NB4 (cell line): ENCODE results near the gene TCF15.
A peak's percentile ranks its signal among the peaks of the same experiment; 100 is the strongest.

Source experiments
- DNase-seq: peaks from one replicate; pipeline ENCODE4 v3.0.0; 2010; ENCODE audit warnings: low read depth
- H3K4me3 ChIP-seq: one replicate; pipeline ENCODE4 v1.5.1; 2011; ENCODE audit warnings: mild to moderate bottlenecking, low read depth, low read length, moderate library complexity
- CTCF ChIP-seq: IDR thresholded peaks from one replicate; pipeline ENCODE4 v1.5.1; 2012; ENCODE audit warnings: low read depth, low read length
- MAX ChIP-seq: IDR thresholded peaks from 2 replicates; pipeline ENCODE4 v1.6.1; 2011; ENCODE audit warnings: low read depth, low read length
- MYC ChIP-seq: IDR thresholded peaks from 2 replicates; pipeline ENCODE4 v1.6.1; 2011; ENCODE audit warnings: low read depth, low read length
- POLR2A ChIP-seq: IDR thresholded peaks from 2 replicates; pipeline ENCODE4 v1.6.1; 2011; ENCODE audit warnings: mild to moderate bottlenecking; ENCODE audit not compliant: insufficient read length; ENCODE audit errors: extremely low read depth

TCF15 gene

GRCh38 chr20:595330-596308 is 14.5 kb downstream of the TCF15 start:
- TF ChIP-seq POLR2A (no peak), MYC (no peak), CTCF (no peak), MAX (no peak)
- H3K4me3 ChIP-seq = no peak overlapping the region
- DNase-seq = no peak

- DNase-seq = no peak
- TF ChIP-seq POLR2A (no peak), CTCF (no peak)
- no peak overlapping the region for H3K4me3 ChIP-seq
Observed at GRCh38 chr20:592506-592905, 17.6 kb downstream of the TCF15 start.

GRCh38 chr20:591941-592340 is 18.2 kb downstream of the TCF15 start:
- H3K4me3 ChIP-seq = no peak overlapping the region
- no peak for DNase-seq
- no peak for TF ChIP-seq MAX
- no peak for TF ChIP-seq CTCF
- no peak for TF ChIP-seq MYC
- no peak for TF ChIP-seq POLR2A

- no peak overlapping the region for H3K4me3 ChIP-seq
- peak; percentile 73 for DNase-seq
- TF ChIP-seq MAX (peak; percentile 92), MYC (no peak; the same call in 1 of the 2 replicates)
Observed at GRCh38 chr20:588932-589672, 21.0 kb downstream of the TCF15 start.

GRCh38 chr20:588476-588875 is 21.6 kb downstream of the TCF15 start:
- peak; percentile 72 for DNase-seq
- no peak overlapping the region for H3K4me3 ChIP-seq

More at GRCh38 chr20:588476-588875, 21.6 kb downstream of the TCF15 start:
- no peak for TF ChIP-seq POLR2A
- TF ChIP-seq CTCF = no peak
- 0 out of 2 replicates have a peak, but pooled peaks have one; percentile 8 for TF ChIP-seq MYC
- 0 out of 2 replicates have a peak, but pooled peaks have one; percentile 23 for TF ChIP-seq MAX
